Epithelial cell of proximal tubule (primary cell): ENCODE data around the gene PTGR2. TPM values are rescaled to one million over a fixed set of nuclear protein-coding genes. Genes with fewer than 3 reads are reported as not detected.

ENCODE experiments used
- DNase-seq: peaks from one replicate; pipeline ENCODE4 v3.0.0-alpha.2; 2011; ENCODE audit warnings: low read depth
- H3K4me3 ChIP-seq: 2 replicates; pipeline ENCODE4 v1.5.1; 2011; ENCODE audit warnings: low read depth, mild to moderate bottlenecking, low read length
- CTCF ChIP-seq: conservative IDR thresholded peaks from 2 replicates; pipeline ENCODE4 v1.5.1; 2012; ENCODE audit warnings: low read depth, mild to moderate bottlenecking, low read length
- total RNA-seq: library from RNA; depleted of rRNA; stranded (reverse); fragments of >200 nt; gene quantifications from 2 replicates; pipeline ENCODE4 v1.2.3, GENCODE V29; 2015

The PTGR2 gene
- 4.8 and 5.4 TPM in 2 replicates for total RNA-seq

GRCh38 chr14:73851567-73852382, at the start of gene PTGR2:
Gene PTGR2 (plus strand): TSS chr14:73851831. CDS start chr14:73858863, 7,032 bp downstream.
- TF ChIP-seq CTCF, result peak; percentile 9
- DNase-seq, result peak; percentile 94
- H3K4me3 ChIP-seq, result peak within 1 kb of the TSS; percentile 69

- no peak for TF ChIP-seq CTCF
- no peak for DNase-seq
- H3K4me3 ChIP-seq, result no peak overlapping the region
These were observed 49.0 kb upstream of the PTGR2 start for GRCh38 chr14:73802431-73803188.

GRCh38 chr14:73804636-73805035, 47.0 kb upstream of the PTGR2 start:
- TF ChIP-seq CTCF, result no peak
- no peak overlapping the region for H3K4me3 ChIP-seq
- DNase-seq, result no peak

GRCh38 chr14:73807457-73807856, 44.2 kb upstream of the PTGR2 start:
- no peak for DNase-seq
- no peak overlapping the region for H3K4me3 ChIP-seq
- no peak for TF ChIP-seq CTCF

GRCh38 chr14:73809391-73809790, 42.2 kb upstream of the PTGR2 start:
- no peak for TF ChIP-seq CTCF
- no peak overlapping the region for H3K4me3 ChIP-seq
- no peak for DNase-seq

GRCh38 chr14:73810478-73811163, 41.0 kb upstream of the PTGR2 start:
- no peak for TF ChIP-seq CTCF
- no peak overlapping the region for H3K4me3 ChIP-seq
- no peak for DNase-seq
